ENCODE results near the gene RAET1L.

DNA sequence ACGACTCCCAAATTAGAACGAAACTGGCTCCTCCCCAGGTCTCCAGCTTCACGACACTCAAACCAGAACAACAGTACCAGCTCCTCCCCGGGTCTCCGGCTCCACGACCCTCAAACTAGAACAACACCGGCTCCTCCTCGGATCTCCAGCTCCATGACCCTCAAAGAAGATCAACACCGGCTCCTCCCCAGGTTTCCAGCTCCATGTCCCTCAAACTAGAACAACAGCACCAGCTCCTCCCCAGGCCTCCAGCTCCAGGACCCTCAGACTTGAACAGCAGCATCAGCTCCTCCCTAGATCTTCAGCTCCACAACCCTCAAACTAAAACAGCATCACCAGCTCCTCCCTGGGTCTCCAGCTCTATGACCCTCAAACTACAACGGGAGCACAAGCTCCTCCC is 29.8 kb upstream of the RAET1L start:
- TF ChIP-seq, protein P1, sequence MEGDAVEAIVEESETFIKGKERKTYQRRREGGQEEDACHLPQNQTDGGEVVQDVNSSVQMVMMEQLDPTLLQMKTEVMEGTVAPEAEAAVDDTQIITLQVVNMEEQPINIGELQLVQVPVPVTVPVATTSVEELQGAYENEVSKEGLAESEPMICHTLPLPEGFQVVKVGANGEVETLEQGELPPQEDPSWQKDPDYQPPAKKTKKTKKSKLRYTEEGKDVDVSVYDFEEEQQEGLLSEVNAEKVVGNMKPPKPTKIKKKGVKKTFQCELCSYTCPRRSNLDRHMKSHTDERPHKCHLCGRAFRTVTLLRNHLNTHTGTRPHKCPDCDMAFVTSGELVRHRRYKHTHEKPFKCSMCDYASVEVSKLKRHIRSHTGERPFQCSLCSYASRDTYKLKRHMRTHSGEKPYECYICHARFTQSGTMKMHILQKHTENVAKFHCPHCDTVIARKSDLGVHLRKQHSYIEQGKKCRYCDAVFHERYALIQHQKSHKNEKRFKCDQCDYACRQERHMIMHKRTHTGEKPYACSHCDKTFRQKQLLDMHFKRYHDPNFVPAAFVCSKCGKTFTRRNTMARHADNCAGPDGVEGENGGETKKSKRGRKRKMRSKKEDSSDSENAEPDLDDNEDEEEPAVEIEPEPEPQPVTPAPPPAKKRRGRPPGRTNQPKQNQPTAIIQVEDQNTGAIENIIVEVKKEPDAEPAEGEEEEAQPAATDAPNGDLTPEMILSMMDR (IDR thresholded peaks at IDR 0.05) = no peak
- TF ChIP-seq ZNF423 (CRISPR knock-in tag; IDR thresholded peaks at IDR 0.05) (no peak), SP1 (CRISPR knock-in tag; conservative IDR thresholded peaks at IDR 0.05) (no peak)
- TF ChIP-seq, protein P2, sequence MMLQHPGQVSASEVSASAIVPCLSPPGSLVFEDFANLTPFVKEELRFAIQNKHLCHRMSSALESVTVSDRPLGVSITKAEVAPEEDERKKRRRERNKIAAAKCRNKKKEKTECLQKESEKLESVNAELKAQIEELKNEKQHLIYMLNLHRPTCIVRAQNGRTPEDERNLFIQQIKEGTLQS (CRISPR knock-in tag; conservative IDR thresholded peaks at IDR 0.05) = no peak

Measured in WTC11 (cell line).